HUES48 (cell line): Measurements from ENCODE around the gene CPB2.

Experiments used
- H3K27ac ChIP-seq: one replicate; pipeline ENCODE4 v1.7.0; 2013; ENCODE audit warnings: low read depth, low read length, inconsistent platforms
- H3K27me3 ChIP-seq: 2 replicates; pipeline ENCODE4 v1.6.1; 2013; ENCODE audit warnings: mild to moderate bottlenecking, low read length; ENCODE audit not compliant: control insufficient read depth, insufficient read depth
- H3K36me3 ChIP-seq: 2 replicates; pipeline ENCODE4 v1.6.1; 2013; ENCODE audit warnings: low read length; ENCODE audit not compliant: control insufficient read depth, insufficient read depth
- H3K4me1 ChIP-seq: 2 replicates; pipeline ENCODE4 v1.6.1; 2013; ENCODE audit warnings: mild to moderate bottlenecking, low read length; ENCODE audit not compliant: control insufficient read depth, insufficient read depth
- H3K4me3 ChIP-seq: 2 replicates; pipeline ENCODE4 v1.5.1; 2013; ENCODE audit warnings: mild to moderate bottlenecking, low read depth, low read length
- H3K9ac ChIP-seq: 2 replicates; pipeline ENCODE4 v1.6.1; 2013; ENCODE audit warnings: mild to moderate bottlenecking, low read depth, low read length, moderate library complexity
- H3K9me3 ChIP-seq: 2 replicates; pipeline ENCODE4 v1.6.1; 2013; ENCODE audit warnings: low read length; ENCODE audit not compliant: control insufficient read depth, insufficient read depth

Gene CPB2

GRCh38 chr13:46016216-46016615 is 88.6 kb downstream of the CPB2 start:
- Histone ChIP-seq H3K9ac (no peak overlapping the region), H3K4me3 (no peak overlapping the region), H3K27me3 (no peaks in the 10 kb centered on the region), H3K36me3 (peaks cover 80% of the 10 kb centered on the region), H3K4me1 (no peaks in the 10 kb centered on the region), H3K9me3 (no peaks in the 10 kb centered on the region), H3K27ac (no peak overlapping the region)

GRCh38 chr13:46015366-46015765 is 89.5 kb downstream of the CPB2 start:
- H3K27ac ChIP-seq = no peak overlapping the region
- no peaks in the 10 kb centered on the region for H3K27me3 ChIP-seq
- H3K9me3 ChIP-seq = no peaks in the 10 kb centered on the region
- H3K9ac ChIP-seq = no peak overlapping the region
- H3K4me3 ChIP-seq = no peak overlapping the region
- H3K36me3 ChIP-seq = peaks cover 85% of the 10 kb centered on the region
- H3K4me1 ChIP-seq = no peaks in the 10 kb centered on the region

- Histone ChIP-seq H3K9me3 (no peaks in the 10 kb centered on the region), H3K4me3 (no peak overlapping the region), H3K27ac (no peak overlapping the region), H3K36me3 (peaks cover 85% of the 10 kb centered on the region), H3K27me3 (no peaks in the 10 kb centered on the region), H3K9ac (no peak overlapping the region), H3K4me1 (no peaks in the 10 kb centered on the region)
These were observed 92.4 kb downstream of the CPB2 start for GRCh38 chr13:46012404-46012803.

- no peaks in the 10 kb centered on the region for H3K27me3 ChIP-seq
These were observed 94.7 kb downstream of the CPB2 start for GRCh38 chr13:46010148-46010547.

GRCh38 chr13:46008631-46009030 is 96.2 kb downstream of the CPB2 start:
- H3K36me3 ChIP-seq = peaks cover 69% of the 10 kb centered on the region
- H3K27me3 ChIP-seq = no peaks in the 10 kb centered on the region
- no peak overlapping the region for H3K27ac ChIP-seq
- no peak overlapping the region for H3K9ac ChIP-seq
- no peaks in the 10 kb centered on the region for H3K9me3 ChIP-seq
- no peaks in the 10 kb centered on the region for H3K4me1 ChIP-seq
- no peak overlapping the region for H3K4me3 ChIP-seq

More at GRCh38 chr13:46010148-46010547, 94.7 kb downstream of the CPB2 start:
- no peak overlapping the region for H3K9ac ChIP-seq
- H3K9me3 ChIP-seq = no peaks in the 10 kb centered on the region
- H3K27ac ChIP-seq = no peak overlapping the region
- H3K4me3 ChIP-seq = no peak overlapping the region
- peaks cover 79% of the 10 kb centered on the region for H3K36me3 ChIP-seq
- H3K4me1 ChIP-seq = no peaks in the 10 kb centered on the region

- H3K36me3 ChIP-seq = peaks cover 74% of the 10 kb centered on the region
- no peak overlapping the region for H3K9ac ChIP-seq
- H3K4me1 ChIP-seq = no peaks in the 10 kb centered on the region
- no peak overlapping the region for H3K27ac ChIP-seq
- H3K4me3 ChIP-seq = no peak overlapping the region
- H3K27me3 ChIP-seq = no peaks in the 10 kb centered on the region
- no peaks in the 10 kb centered on the region for H3K9me3 ChIP-seq
These were observed 98.0 kb downstream of the CPB2 start for GRCh38 chr13:46006688-46007452.

GRCh38 chr13:46004491-46004890 is 100.3 kb downstream of the CPB2 start:
- no peak overlapping the region for H3K9ac ChIP-seq
- H3K36me3 ChIP-seq = peaks cover 75% of the 10 kb centered on the region
- no peak overlapping the region for H3K27ac ChIP-seq
- no peaks in the 10 kb centered on the region for H3K9me3 ChIP-seq
- no peaks in the 10 kb centered on the region for H3K4me1 ChIP-seq
- H3K4me3 ChIP-seq = no peak overlapping the region
- no peaks in the 10 kb centered on the region for H3K27me3 ChIP-seq
